ENCODE data around the gene POLRMT.

POLRMT gene

GRCh38 chr19:625257-625656, 8.1 kb downstream of the POLRMT start:
- H3K4me3 ChIP-seq (ENCODE audit: low read depth, low read length) = no peak overlapping the region
- no peak for TF ChIP-seq CTCF (IDR thresholded peaks at IDR 0.05; ENCODE audit: low read depth, low read length, missing control alignments)
- in situ Hi-C loops (cut with HindIII; ENCODE audit: low pct_ligation_motif_present, low sequenced_read_pairs) = no loop called here
- no peak for DNase-seq
- H3K36me3 ChIP-seq (replicated peaks) = peaks cover 64% of the 10 kb centered on the region
- no peaks in the 10 kb centered on the region for H3K27me3 ChIP-seq (replicated peaks)
- H3K27ac ChIP-seq = no peak overlapping the region

- no peak for TF ChIP-seq CTCF (IDR thresholded peaks at IDR 0.05; ENCODE audit: low read depth, low read length, missing control alignments)
- no peak for DNase-seq
- Histone ChIP-seq H3K36me3 (replicated peaks) (peaks cover 68% of the 10 kb centered on the region), H3K27ac (peak overlapping the region; percentile 92), H3K27me3 (replicated peaks) (no peaks in the 10 kb centered on the region), H3K4me3 (ENCODE audit: low read depth, low read length) (no peak overlapping the region)
- in situ Hi-C loops (cut with HindIII; ENCODE audit: low pct_ligation_motif_present, low sequenced_read_pairs) = no loop called here
These were observed 8.8 kb downstream of the POLRMT start for GRCh38 chr19:624433-625109.

- in situ Hi-C loops (cut with HindIII; ENCODE audit: low pct_ligation_motif_present, low sequenced_read_pairs) = no loop called here
- TF ChIP-seq CTCF (IDR thresholded peaks at IDR 0.05; ENCODE audit: low read depth, low read length, missing control alignments) = no peak
- H3K27me3 ChIP-seq (replicated peaks) = no peaks in the 10 kb centered on the region
- DNase-seq = peak; percentile 99
- H3K4me3 ChIP-seq (ENCODE audit: low read depth, low read length) = no peak overlapping the region
- peaks cover 68% of the 10 kb centered on the region for H3K36me3 ChIP-seq (replicated peaks)
- H3K27ac ChIP-seq = peak overlapping the region; percentile 92
These were observed 9.4 kb downstream of the POLRMT start for GRCh38 chr19:623974-624373.

- Histone ChIP-seq H3K27me3 (replicated peaks) (no peaks in the 10 kb centered on the region), H3K27ac (peak overlapping the region; percentile 92), H3K4me3 (ENCODE audit: low read depth, low read length) (no peak overlapping the region), H3K36me3 (replicated peaks) (peaks cover 70% of the 10 kb centered on the region)
- in situ Hi-C loops (cut with HindIII; ENCODE audit: low pct_ligation_motif_present, low sequenced_read_pairs) = no loop called here
- TF ChIP-seq CTCF (IDR thresholded peaks at IDR 0.05; ENCODE audit: low read depth, low read length, missing control alignments) = no peak
- DNase-seq = no peak
These were observed 10.0 kb downstream of the POLRMT start for GRCh38 chr19:623175-623916.

GRCh38 chr19:622666-623065, 10.7 kb downstream of the POLRMT start:
- no peak overlapping the region for H3K4me3 ChIP-seq (ENCODE audit: low read depth, low read length)
- no peak for TF ChIP-seq CTCF (IDR thresholded peaks at IDR 0.05; ENCODE audit: low read depth, low read length, missing control alignments)
- DNase-seq = no peak
- peaks cover 69% of the 10 kb centered on the region for H3K36me3 ChIP-seq (replicated peaks)
- no peaks in the 10 kb centered on the region for H3K27me3 ChIP-seq (replicated peaks)
- peak overlapping the region; percentile 92 for H3K27ac ChIP-seq
- in situ Hi-C loops (cut with HindIII; ENCODE audit: low pct_ligation_motif_present, low sequenced_read_pairs) = no loop called here
